ENCODE data around the gene ZDHHC19. TPM values are rescaled to one million over a fixed set of nuclear protein-coding genes. Genes with fewer than 3 reads are reported as not detected.
"Not testable (repeated sequence)": the region's sequence is repeated elsewhere in the genome, so short reads cannot be mapped to it uniquely, and the experiment has no call there.

The ZDHHC19 gene
- total RNA-seq, 1 donor from 2014 or later = 0.31 TPM

- intact Hi-C loops (cut with micrococcal nuclease) = loop anchor here (10.0 kb wide), 1 partner anchor 285 kb away; the partner anchor contains the start of gene TNK2
- Mint-ChIP-seq H3K27me3 (no peaks in the 10 kb centered on the region), H3K4me1 (peaks cover 63% of the 10 kb centered on the region), H3K36me3 (ENCODE audit: low read depth) (no peaks in the 10 kb centered on the region), H3K4me3 (no peak overlapping the region), H3K9me3 (no peaks in the 10 kb centered on the region), H3K27ac (peak overlapping the region; percentile 56)
- ChIA-PET CTCF (interaction anchor here (1.2 to 1.7 kb wide), 2 partner anchors 10 to 117 kb away, joined by 3 to 5 read pairs; no protein-coding TSS in a partner anchor), POLR2A (interaction anchor here (7.8 kb wide), 1 partner anchor 9 kb away, joined by 116 read pairs; no protein-coding TSS in a partner anchor)
- no peak for ATAC-seq (ENCODE audit: low read depth)
- no peak for TF ChIP-seq CTCF (IDR thresholded peaks at IDR 0.05)
- DNase-seq = no peak
Observed at GRCh38 chr3:196189566-196190347, 21.4 kb downstream of the ZDHHC19 start.

- CTCF ChIA-PET = interaction anchor here (1.0 to 2.4 kb wide), 3 partner anchors 10 to 114 kb away, joined by 3 to 16 read pairs (median 8); no protein-coding TSS in a partner anchor
- no peaks in the 10 kb centered on the region for H3K36me3 Mint-ChIP-seq (ENCODE audit: low read depth)
- H3K4me3 Mint-ChIP-seq = peak overlapping the region; percentile 62
- peak overlapping the region; percentile 90 for H3K27ac Mint-ChIP-seq
- ATAC-seq (ENCODE audit: low read depth) (peak; percentile 62), DNase-seq (no peak)
- POLR2A ChIA-PET = interaction anchor here (1.0 to 2.2 kb wide), 9 partner anchors 27 to 644 kb away, joined by 3 to 8 read pairs (median 4); partner anchors contain the start of genes PPP1R2 and TFRC
- intact Hi-C loops (cut with micrococcal nuclease) = no loop called here
- H3K9me3 Mint-ChIP-seq = no peaks in the 10 kb centered on the region
- TF ChIP-seq CTCF (IDR thresholded peaks at IDR 0.05) = no peak
- peaks cover 58% of the 10 kb centered on the region for H3K4me1 Mint-ChIP-seq
- no peaks in the 10 kb centered on the region for H3K27me3 Mint-ChIP-seq
Observed at GRCh38 chr3:196186651-196187573, 24.3 kb downstream of the ZDHHC19 start.

GRCh38 chr3:196184881-196185280, 26.3 kb downstream of the ZDHHC19 start:
- Mint-ChIP-seq H3K36me3 (ENCODE audit: low read depth) (no peaks in the 10 kb centered on the region), H3K27ac (peak overlapping the region; percentile 53), H3K27me3 (no peaks in the 10 kb centered on the region), H3K4me3 (no peak overlapping the region), H3K4me1 (peaks cover 60% of the 10 kb centered on the region), H3K9me3 (no peaks in the 10 kb centered on the region)
- no peak for DNase-seq
- ChIA-PET POLR2A (interaction anchor here (0.7 to 1.8 kb wide), 2 partner anchors 104 to 112 kb away, joined by 4 to 5 read pairs; no protein-coding TSS in a partner anchor), CTCF (interaction anchor here (0.9 kb wide), 1 partner anchor 111 kb away, joined by 4 read pairs; no protein-coding TSS in a partner anchor)
- no peak for ATAC-seq (ENCODE audit: low read depth)
- TF ChIP-seq CTCF (IDR thresholded peaks at IDR 0.05) = no peak
- intact Hi-C loops (cut with micrococcal nuclease) = no loop called here

GRCh38 chr3:196184169-196184432, 27.1 kb downstream of the ZDHHC19 start:
- H3K27me3 Mint-ChIP-seq; H3K36me3 Mint-ChIP-seq (ENCODE audit: low read depth); ATAC-seq (ENCODE audit: low read depth); intact Hi-C loops (cut with micrococcal nuclease); H3K9me3 Mint-ChIP-seq; H3K27ac Mint-ChIP-seq; DNase-seq; H3K4me3 Mint-ChIP-seq: not testable (repeated sequence)
- peaks cover 60% of the 10 kb centered on the region for H3K4me1 Mint-ChIP-seq
- ChIA-PET POLR2A (interaction anchor here (0.5 to 1.3 kb wide), 4 partner anchors 8 to 123 kb away, joined by 4 to 5 read pairs (median 5); no protein-coding TSS in a partner anchor), CTCF (interaction anchor here (1.6 kb wide), 1 partner anchor 110 kb away, joined by 7 read pairs; no protein-coding TSS in a partner anchor)

GRCh38 chr3:196181127-196181546, 30.1 kb downstream of the ZDHHC19 start:
- ATAC-seq (ENCODE audit: low read depth) = no peak
- CTCF ChIA-PET = interaction anchor here (1.2 to 3.7 kb wide), 3 partner anchors 13 to 108 kb away, joined by 3 to 36 read pairs (median 7); no protein-coding TSS in a partner anchor
- Mint-ChIP-seq H3K4me1 (peaks cover 48% of the 10 kb centered on the region), H3K9me3 (no peaks in the 10 kb centered on the region), H3K4me3 (no peak overlapping the region), H3K27ac (peak overlapping the region; percentile 83), H3K27me3 (no peaks in the 10 kb centered on the region), H3K36me3 (ENCODE audit: low read depth) (no peaks in the 10 kb centered on the region)
- TF ChIP-seq CTCF (IDR thresholded peaks at IDR 0.05) = no peak
- intact Hi-C loops (cut with micrococcal nuclease) = no loop called here
- POLR2A ChIA-PET = interaction anchor here (0.6 to 4.2 kb wide), 9 partner anchors 10 to 109 kb away, joined by 3 to 116 read pairs (median 10); partner anchors contain the start of gene TFRC
- DNase-seq = no peak

Measured in activated B cell treated with CpG ODN at 0.5 μM for 24 hours (primary cell).